GM12891 (cell line): Measurements from ENCODE around the gene MARCOL.
"Not testable (repeated sequence)": the region's sequence is repeated elsewhere in the genome, so short reads cannot be mapped to it uniquely, and the experiment has no call there.

Experiments
- DNase-seq: peaks from one replicate; pipeline ENCODE4 v3.0.0; 2011; ENCODE audit warnings: low spot score; ENCODE audit not compliant: insufficient read length
- FAIRE-seq: peaks from 2 replicates; lab custom pipeline; 2011; peaks lifted over from hg19 to GRCh38; lab: Jason Lieb, UNC
- PAX5 ChIP-seq: IDR thresholded peaks from 2 replicates; pipeline ENCODE4 v1.6.1; 2011; ENCODE audit warnings: low read length, moderate library complexity, mild to moderate bottlenecking; ENCODE audit not compliant: insufficient read depth, severe bottlenecking
- POLR2A ChIP-seq: IDR thresholded peaks from 2 replicates; pipeline ENCODE4 v1.6.1; 2011; ENCODE audit warnings: low read depth, low read length, control low read depth
- POLR2AphosphoS5 ChIP-seq: IDR thresholded peaks from 2 replicates; pipeline ENCODE4 v1.6.1; 2011; ENCODE audit warnings: low read depth, low read length, control low read depth
- POU2F2 ChIP-seq: IDR thresholded peaks from 2 replicates; pipeline ENCODE4 v1.6.1; 2011; ENCODE audit warnings: low read depth, mild to moderate bottlenecking, control low read depth, low read length, moderate library complexity
- SPI1 ChIP-seq: IDR thresholded peaks from 2 replicates; pipeline ENCODE4 v1.6.1; 2011; ENCODE audit warnings: low read depth, low read length, control low read depth
- TAF1 ChIP-seq: IDR thresholded peaks from 2 replicates; pipeline ENCODE4 v1.6.1; 2011; ENCODE audit warnings: low read depth, low read length, control low read depth

MARCOL gene

DNA sequence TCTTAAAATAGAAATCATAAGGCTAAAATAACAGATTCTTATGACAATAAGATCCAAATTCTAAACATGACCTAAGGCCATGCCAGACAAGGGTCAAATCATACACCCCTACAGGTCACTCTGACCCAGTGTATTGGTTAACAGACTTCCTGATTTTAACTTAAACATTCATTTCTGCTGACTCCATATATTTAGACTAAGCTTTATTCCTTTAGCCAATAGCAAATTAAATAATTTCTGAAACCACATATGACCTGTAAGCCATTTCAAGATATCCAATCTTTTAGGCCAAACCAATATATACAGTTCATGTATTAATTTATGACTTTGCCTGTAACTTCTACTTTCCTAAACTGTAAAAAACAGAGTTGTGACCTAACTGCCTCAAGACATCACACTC is 22.9 kb downstream of the MARCOL start:
- TF ChIP-seq SPI1 (no peak), POLR2A (no peak), TAF1 (no peak), POLR2AphosphoS5 (no peak), PAX5 (no peak), POU2F2 (no peak)
- DNase-seq = no peak
- FAIRE-seq = no peak

DNA sequence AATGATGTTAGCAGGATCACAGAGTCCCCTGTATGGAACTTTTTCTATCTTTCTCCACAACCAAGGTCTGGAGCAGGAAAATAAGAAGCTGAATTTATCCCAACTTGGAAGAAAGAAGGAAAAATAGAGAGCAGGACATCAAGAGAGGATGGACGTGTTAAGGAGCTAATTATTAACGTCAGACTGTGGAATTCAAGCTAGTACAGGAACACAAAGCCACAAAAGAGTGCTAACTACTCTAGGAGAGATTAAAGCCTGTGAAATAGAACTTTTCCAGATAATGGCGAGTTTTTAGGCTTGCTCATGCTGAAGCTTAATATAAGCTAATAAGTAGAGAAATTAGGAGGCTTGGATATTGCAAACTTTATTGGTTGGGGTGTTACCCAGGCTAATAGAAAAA is 29.6 kb downstream of the MARCOL start:
- DNase-seq (no peak), FAIRE-seq (no peak)
- TF ChIP-seq POLR2A (no peak), PAX5 (no peak)

DNA sequence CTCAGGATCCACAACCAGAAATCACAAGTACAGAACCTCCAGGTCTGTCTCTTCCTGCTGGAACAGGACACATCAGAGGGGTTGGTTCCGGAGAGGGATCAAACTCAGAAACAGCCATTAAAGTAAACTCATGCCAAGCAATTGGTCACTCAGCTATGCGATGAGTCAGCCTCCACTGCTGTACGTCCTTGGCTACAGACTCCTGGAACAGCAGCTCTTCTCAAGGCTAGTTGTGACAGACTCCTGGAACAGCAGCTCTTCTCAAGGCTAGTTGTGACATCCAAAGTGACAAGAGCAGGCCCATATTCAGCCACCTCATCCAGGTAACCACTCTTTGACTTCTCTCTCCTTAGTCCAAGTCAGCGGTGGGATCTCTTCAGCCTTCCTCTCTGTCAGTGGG is 30.2 kb downstream of the MARCOL start, which contains the start of gene SPINK13:
TSS of gene SPINK13 (plus strand) at position 229 of the 400 bp plus-strand sequence. CDS start 1,279 bp downstream, outside the sequence.
- TF ChIP-seq SPI1 = no peak
- no peak for TF ChIP-seq POLR2A
- no peak for TF ChIP-seq POLR2AphosphoS5
- TF ChIP-seq PAX5 = no peak
- no peak for TF ChIP-seq TAF1
- TF ChIP-seq POU2F2 = no peak
- DNase-seq (no peak), FAIRE-seq (no peak)

DNA sequence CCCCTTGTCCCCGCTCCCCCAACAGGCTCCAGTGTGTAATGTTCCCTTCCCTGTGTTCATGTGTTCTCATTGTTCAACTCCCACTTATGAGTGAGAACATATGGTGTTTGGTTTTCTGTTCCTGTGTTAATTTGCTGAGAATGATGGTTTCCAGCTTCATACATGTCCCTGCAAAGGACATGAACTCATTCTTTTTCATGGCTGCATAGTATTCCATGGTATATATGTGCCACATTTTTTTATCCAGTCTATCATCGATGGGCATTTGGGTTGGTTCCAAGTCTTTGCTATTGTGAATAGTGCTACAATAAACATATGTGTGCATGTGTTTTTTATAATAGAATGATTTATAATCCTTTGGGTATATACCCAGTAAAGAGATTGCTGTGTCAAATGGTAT is 36.8 kb downstream of the MARCOL start:
- FAIRE-seq, DNase-seq: not testable (repeated sequence)

- not testable (repeated sequence) for DNase-seq, FAIRE-seq
Measured at GRCh38 chr5:148280893-148281292, 42.6 kb downstream of the MARCOL start.

- not testable (repeated sequence) for FAIRE-seq, DNase-seq
Measured at GRCh38 chr5:148281336-148281735, 43.0 kb downstream of the MARCOL start.

DNA sequence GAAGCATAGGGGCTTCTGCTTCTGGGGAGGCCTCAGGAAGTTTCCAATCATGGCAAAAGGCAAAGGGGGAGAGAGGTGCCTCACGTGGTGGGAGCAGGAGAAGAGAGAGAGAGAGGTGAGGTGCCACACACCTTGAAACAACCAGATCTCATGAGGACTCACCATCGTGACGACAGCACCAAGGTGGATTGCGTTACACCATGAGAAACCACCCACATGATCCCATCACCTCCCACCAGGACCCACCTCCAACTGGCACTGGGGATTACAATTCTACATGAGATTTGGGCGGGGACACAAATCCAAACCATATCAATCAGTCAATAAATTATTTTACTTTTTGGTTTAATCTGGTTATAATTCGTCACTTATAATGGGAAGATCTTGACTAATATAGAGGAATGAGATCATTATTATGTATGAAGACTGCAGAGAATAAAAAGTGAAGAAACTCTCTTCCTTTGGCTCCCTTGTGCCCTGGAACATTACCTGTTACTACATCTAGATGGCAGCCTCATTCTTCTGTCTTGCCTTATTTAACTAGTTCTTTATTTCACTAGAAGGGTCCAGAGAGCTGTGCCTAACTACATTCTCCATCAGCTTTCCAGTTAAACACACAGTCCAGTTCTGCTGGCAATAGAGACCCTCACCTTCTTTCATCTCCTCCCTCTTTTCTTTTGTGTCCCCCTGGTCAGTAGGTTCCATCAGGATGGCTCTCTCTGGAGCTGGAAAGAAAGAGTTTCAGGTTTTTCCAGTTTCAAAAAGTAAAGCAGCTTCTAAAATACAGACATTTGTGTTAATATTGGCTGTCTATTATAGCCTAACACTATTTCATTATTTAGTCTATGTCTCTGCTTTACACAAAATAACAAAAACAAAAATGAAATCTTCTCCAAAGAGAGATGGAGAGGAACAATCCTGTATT is 52.2 kb downstream of the MARCOL start:
- DNase-seq = no peak
- no peak for FAIRE-seq
- TF ChIP-seq POLR2AphosphoS5 (no peak), SPI1 (no peak), PAX5 (no peak), POU2F2 (no peak), POLR2A (no peak), TAF1 (no peak)
